ENCODE measurements around the gene CCL21. TPM values are rescaled to one million over a fixed set of nuclear protein-coding genes. Genes with fewer than 3 reads are reported as not detected.

Gene CCL21
- polyA plus RNA-seq, 1 donor from 2014 or later, result not detected

DNA sequence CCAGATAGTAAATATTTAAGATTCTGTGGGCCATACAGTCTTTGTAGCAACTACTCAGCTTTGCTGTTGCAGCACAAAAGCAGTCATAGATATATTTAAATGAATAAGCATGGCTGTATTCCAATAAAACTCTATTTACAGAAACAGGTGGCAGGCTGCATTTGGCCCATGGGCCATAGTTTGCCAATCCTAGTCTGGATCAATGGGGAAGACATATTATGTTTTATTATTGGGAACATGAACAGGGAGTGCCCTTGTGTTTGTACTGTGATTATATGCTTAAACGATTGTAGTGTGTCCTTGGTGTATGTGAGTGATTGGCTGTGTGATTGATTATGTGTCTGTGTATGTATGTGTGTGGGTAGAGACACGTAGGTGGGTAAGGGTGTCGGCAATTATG, 35.5 kb downstream of the CCL21 start:
- Histone ChIP-seq H3K4me2 (ENCODE audit: low read length) (no peak overlapping the region), H3K9ac (ENCODE audit: low read length) (no peak overlapping the region), H3F3A (ENCODE audit: insufficient read depth, low read length, poor library complexity, severe bottlenecking) (no peaks in the 10 kb centered on the region), H3K4me3 (ENCODE audit: low read length) (no peak overlapping the region), H3K27ac (ENCODE audit: low read length) (no peak overlapping the region), H3K79me2 (replicated peaks; ENCODE audit: insufficient read depth, low read length) (no peaks in the 10 kb centered on the region), H3K36me3 (ENCODE audit: insufficient read depth, low read length) (no peaks in the 10 kb centered on the region), H2AFZ (ENCODE audit: low read depth, low read length) (no peak overlapping the region), H4K20me1 (ENCODE audit: insufficient read depth) (no peaks in the 10 kb centered on the region), H3K9me2 (ENCODE audit: insufficient read depth, low read length) (no peaks in the 10 kb centered on the region), H3K9me3 (ENCODE audit: low read length) (no peaks in the 10 kb centered on the region), H3K27me3 (ENCODE audit: insufficient read depth, low read depth, low read length) (no peaks in the 10 kb centered on the region)
- TF ChIP-seq POLR2AphosphoS5 (IDR thresholded peaks at IDR 0.05) (no peak), SMC3 (conservative IDR thresholded peaks at IDR 0.05; ENCODE audit: poor library complexity) (no peak), MXI1 (conservative IDR thresholded peaks at IDR 0.05; ENCODE audit: poor library complexity, severe bottlenecking) (no peak), RAD21 (conservative IDR thresholded peaks at IDR 0.05) (no peak), TAF1 (IDR thresholded peaks at IDR 0.05; ENCODE audit: low read depth) (no peak), EZH2 (IDR thresholded peaks at IDR 0.05; ENCODE audit: borderline replicate concordance, insufficient read depth, low read length, poor library complexity, severe bottlenecking) (no peak), EP300 (conservative IDR thresholded peaks at IDR 0.05; ENCODE audit: poor library complexity, severe bottlenecking) (no peak), REST (IDR thresholded peaks at IDR 0.05; ENCODE audit: borderline replicate concordance) (no peak)
- TF ChIP-seq, protein P1, sequence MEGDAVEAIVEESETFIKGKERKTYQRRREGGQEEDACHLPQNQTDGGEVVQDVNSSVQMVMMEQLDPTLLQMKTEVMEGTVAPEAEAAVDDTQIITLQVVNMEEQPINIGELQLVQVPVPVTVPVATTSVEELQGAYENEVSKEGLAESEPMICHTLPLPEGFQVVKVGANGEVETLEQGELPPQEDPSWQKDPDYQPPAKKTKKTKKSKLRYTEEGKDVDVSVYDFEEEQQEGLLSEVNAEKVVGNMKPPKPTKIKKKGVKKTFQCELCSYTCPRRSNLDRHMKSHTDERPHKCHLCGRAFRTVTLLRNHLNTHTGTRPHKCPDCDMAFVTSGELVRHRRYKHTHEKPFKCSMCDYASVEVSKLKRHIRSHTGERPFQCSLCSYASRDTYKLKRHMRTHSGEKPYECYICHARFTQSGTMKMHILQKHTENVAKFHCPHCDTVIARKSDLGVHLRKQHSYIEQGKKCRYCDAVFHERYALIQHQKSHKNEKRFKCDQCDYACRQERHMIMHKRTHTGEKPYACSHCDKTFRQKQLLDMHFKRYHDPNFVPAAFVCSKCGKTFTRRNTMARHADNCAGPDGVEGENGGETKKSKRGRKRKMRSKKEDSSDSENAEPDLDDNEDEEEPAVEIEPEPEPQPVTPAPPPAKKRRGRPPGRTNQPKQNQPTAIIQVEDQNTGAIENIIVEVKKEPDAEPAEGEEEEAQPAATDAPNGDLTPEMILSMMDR (IDR thresholded peaks at IDR 0.05; ENCODE audit: poor library complexity, severe bottlenecking), result no peak

GRCh38 chr9:34671307-34671706, 38.6 kb downstream of the CCL21 start:
- no peaks in the 10 kb centered on the region for H3K9me2 ChIP-seq (ENCODE audit: insufficient read depth, low read length)
- H3K4me3 ChIP-seq (ENCODE audit: low read length), result no peak overlapping the region
- H3K9me3 ChIP-seq (ENCODE audit: low read length), result no peaks in the 10 kb centered on the region
- H2AFZ ChIP-seq (ENCODE audit: low read depth, low read length), result no peak overlapping the region
- no peaks in the 10 kb centered on the region for H4K20me1 ChIP-seq (ENCODE audit: insufficient read depth)
- H3K27ac ChIP-seq (ENCODE audit: low read length), result no peak overlapping the region
- H3F3A ChIP-seq (ENCODE audit: insufficient read depth, low read length, poor library complexity, severe bottlenecking), result no peaks in the 10 kb centered on the region
- TF ChIP-seq POLR2AphosphoS5 (IDR thresholded peaks at IDR 0.05), result no peak
- no peak for TF ChIP-seq REST (IDR thresholded peaks at IDR 0.05; ENCODE audit: borderline replicate concordance)
- no peak for TF ChIP-seq EP300 (conservative IDR thresholded peaks at IDR 0.05; ENCODE audit: poor library complexity, severe bottlenecking)
- TF ChIP-seq MXI1 (conservative IDR thresholded peaks at IDR 0.05; ENCODE audit: poor library complexity, severe bottlenecking), result no peak
- TF ChIP-seq, protein P1 (IDR thresholded peaks at IDR 0.05; ENCODE audit: poor library complexity, severe bottlenecking), result no peak
- TF ChIP-seq RAD21 (conservative IDR thresholded peaks at IDR 0.05), result no peak
- TF ChIP-seq TAF1 (IDR thresholded peaks at IDR 0.05; ENCODE audit: low read depth), result no peak
- no peak for TF ChIP-seq SMC3 (conservative IDR thresholded peaks at IDR 0.05; ENCODE audit: poor library complexity)
- no peak for TF ChIP-seq EZH2 (IDR thresholded peaks at IDR 0.05; ENCODE audit: borderline replicate concordance, insufficient read depth, low read length, poor library complexity, severe bottlenecking)
- no peak overlapping the region for H3K4me2 ChIP-seq (ENCODE audit: low read length)
- no peaks in the 10 kb centered on the region for H3K27me3 ChIP-seq (ENCODE audit: insufficient read depth, low read depth, low read length)
- H3K79me2 ChIP-seq (replicated peaks; ENCODE audit: insufficient read depth, low read length), result no peaks in the 10 kb centered on the region
- H3K9ac ChIP-seq (ENCODE audit: low read length), result no peak overlapping the region
- H3K36me3 ChIP-seq (ENCODE audit: insufficient read depth, low read length), result no peaks in the 10 kb centered on the region

All from neural cell (in vitro differentiated cells).